Endothelial cell of umbilical vein (primary cell): ENCODE data around the gene OTC. TPM values are rescaled to one million over a fixed set of nuclear protein-coding genes. Genes with fewer than 3 reads are reported as not detected.

Experiments used
- BruUV-seq: library from RNA; stranded (reverse); fragments of 400-500 nt; replicated peaks from 2 replicates; lab custom pipeline; 2021; lab: Mats Ljungman, UMichigan
- CTCF ChIA-PET: fragments of 300-600, 350-600 bp; sonication (Branson Sonifier 250); formaldehyde crosslinking; loops from one replicate; lab custom pipeline; 2021; ENCODE audit warnings: antibody characterized with exemption, inconsistent platforms; lab: Charles Lee
- POLR2A ChIA-PET: fragments of 300-600, 350-600 bp; sonication (Branson Sonifier 250); formaldehyde crosslinking; loops from one replicate; lab custom pipeline; 2021; ENCODE audit warnings: antibody characterized with exemption, inconsistent platforms; lab: Charles Lee
- DNase-seq: peaks from one replicate; pipeline ENCODE4 v3.0.0-alpha.2; 2011; ENCODE audit warnings: low read depth, low spot score
- FAIRE-seq: peaks from 2 replicates; lab custom pipeline; 2011; peaks lifted over from hg19 to GRCh38; lab: Jason Lieb, UNC
- H2AFZ ChIP-seq: 2 replicates; pipeline ENCODE4 v1.6.0; 2012; ENCODE audit warnings: low read depth, low read length, control low read depth, inconsistent platforms
- H3K27ac ChIP-seq: 2 replicates; pipeline ENCODE4 v1.5.1; 2011; ENCODE audit warnings: low read depth, mild to moderate bottlenecking, control low read depth, low read length, moderate library complexity; ENCODE audit not compliant: insufficient read depth
- H3K27me3 ChIP-seq, 2 experiments: 2 replicates each; pipeline versions ENCODE4 v1.6.0 to v1.6.1; 2011; ENCODE audit warnings: low read length in 2 of 2, mixed read lengths in 1 of 2; ENCODE audit not compliant: control insufficient read depth in 2 of 2, insufficient read depth in 2 of 2
- H3K36me3 ChIP-seq, 2 experiments: 2 replicates in 1 of 2; 3 replicates in 1 of 2; pipeline ENCODE4 v1.5.1; 2011; ENCODE audit warnings: low read length in 2 of 2, mild to moderate bottlenecking in 1 of 2, moderate library complexity in 1 of 2; ENCODE audit not compliant: control insufficient read depth in 2 of 2, insufficient read depth in 2 of 2; ENCODE audit errors: extremely low read depth in 1 of 2
- H3K4me1 ChIP-seq: 3 replicates; pipeline ENCODE4 v1.5.1; 2011; ENCODE audit warnings: mild to moderate bottlenecking, low read length; ENCODE audit not compliant: control insufficient read depth, insufficient read depth; ENCODE audit errors: extremely low read depth
- H3K4me2 ChIP-seq: 2 replicates; pipeline ENCODE4 v1.6.1; 2011; ENCODE audit warnings: low read length, control low read depth, mixed read lengths; ENCODE audit not compliant: insufficient read depth
- H3K4me3 ChIP-seq, 3 experiments: fragments of 200-600 bp in 1 of 3; sonication (generic), shearing (Covaris generic) in 1 of 3; replicated peaks in 1 of 3; 2 replicates each; pipeline ENCODE4 v1.5.1; 2011 to 2016; ENCODE audit warnings: control low read depth in 3 of 3, low read length in 3 of 3, mild to moderate bottlenecking in 2 of 3, inconsistent platforms in 1 of 3, low read depth in 1 of 3, moderate library complexity in 1 of 3; ENCODE audit not compliant: insufficient read depth in 1 of 3
- H3K79me2 ChIP-seq: 2 replicates; pipeline ENCODE4 v1.6.0; 2012; ENCODE audit warnings: low read length, inconsistent platforms; ENCODE audit not compliant: control insufficient read depth, insufficient read depth
- H3K9ac ChIP-seq: replicated peaks from 2 replicates; pipeline ENCODE3; 2011; ENCODE audit warnings: low read length, control low read depth; ENCODE audit not compliant: insufficient read depth; ENCODE audit errors: extremely low read depth
- H3K9me1 ChIP-seq: replicated peaks from 3 replicates; pipeline ENCODE4 v1.6.0; 2011; ENCODE audit warnings: mild to moderate bottlenecking, low read length; ENCODE audit not compliant: control insufficient read depth, insufficient read depth; ENCODE audit errors: extremely low read depth
- H3K9me3 ChIP-seq: replicated peaks from 2 replicates; pipeline ENCODE4 v1.5.1; 2012; ENCODE audit warnings: low read length, inconsistent platforms; ENCODE audit not compliant: control insufficient read depth, insufficient read depth
- H4K20me1 ChIP-seq: replicated peaks from 2 replicates; pipeline ENCODE3; 2011; ENCODE audit warnings: mild to moderate bottlenecking, low read length; ENCODE audit not compliant: control insufficient read depth, insufficient read depth; ENCODE audit errors: extremely low read depth
- EZH2 ChIP-seq: IDR thresholded peaks from 2 replicates; pipeline ENCODE4 v1.6.1; 2012; ENCODE audit warnings: borderline replicate concordance, low read depth, mild to moderate bottlenecking, moderate library complexity, low read length, inconsistent platforms; ENCODE audit not compliant: severe bottlenecking
- FOS ChIP-seq: IDR thresholded peaks from 2 replicates; pipeline ENCODE4 v1.6.1; 2011; ENCODE audit warnings: mild to moderate bottlenecking, low read length, moderate library complexity, borderline replicate concordance; ENCODE audit not compliant: insufficient read depth
- GATA2 ChIP-seq: IDR thresholded peaks from 2 replicates; pipeline ENCODE4 v1.7.0; 2011; ENCODE audit warnings: low read depth, mild to moderate bottlenecking, moderate library complexity, mixed read lengths, low read length; ENCODE audit not compliant: insufficient read length, insufficient read depth
- JUN ChIP-seq: IDR thresholded peaks from 2 replicates; pipeline ENCODE4 v1.6.1; 2011; ENCODE audit warnings: borderline replicate concordance, low read depth; ENCODE audit not compliant: insufficient read length, insufficient read depth
- MAX ChIP-seq: IDR thresholded peaks from 2 replicates; pipeline ENCODE4 v1.6.1; 2011; ENCODE audit not compliant: insufficient read depth, insufficient read length
- MYC ChIP-seq: IDR thresholded peaks from one replicate; pipeline ENCODE4 v1.6.1; 2011; ENCODE audit warnings: mild to moderate bottlenecking, low read depth, low read length
- POLR2A ChIP-seq: IDR thresholded peaks from 2 replicates; pipeline ENCODE4 v1.6.1; 2012; ENCODE audit warnings: low read depth, mild to moderate bottlenecking, control low read depth, low read length
- POLR2AphosphoS5 ChIP-seq: IDR thresholded peaks from 2 replicates; pipeline ENCODE4 v1.6.1; 2012; ENCODE audit warnings: low read depth, mild to moderate bottlenecking, control low read depth, low read length, moderate library complexity; ENCODE audit not compliant: insufficient read depth
- dilution Hi-C: fragments of 300-500 bp; cut with MboI; formaldehyde crosslinking; loops from one replicate; pipeline ENCODE4 v1.15.0; 2019; ENCODE audit warnings: low sequenced_read_pairs; ENCODE audit not compliant: extremely low pct_ligation_motif_present
- intact Hi-C: fragments of 100-400 bp; cut with micrococcal nuclease; formaldehyde crosslinking; loops from one replicate; pipeline ENCODE4 v1.10.0; 2022
- polyA plus RNA-seq, 4 experiments: library from polyadenylated mRNA; depleted of rRNA in 3 of 4; stranded (reverse) in 3 of 4; unstranded in 1 of 4; fragments of >200 nt; gene quantifications; 2 replicates each; pipeline versions ENCODE4 v1.2.1 to v1.2.3, GENCODE V29; 2011 to 2012; ENCODE audit warnings: missing spikeins in 1 of 4
- total RNA-seq: library from RNA; stranded (reverse); gene quantifications from 2 replicates; pipeline ENCODE4 v1.2.3, GENCODE V29; 2021
- TF ChIP-seq, protein P1 (sequence below), 2 donors: IDR thresholded peaks; 1 replicate in 1 of 2; 2 replicates in 1 of 2; pipeline ENCODE4 v1.5.1; 2011; ENCODE audit warnings: low read length in 2 of 2, mild to moderate bottlenecking in 2 of 2, moderate library complexity in 2 of 2, control low read depth in 1 of 2, inconsistent platforms in 1 of 2, low read depth in 1 of 2; ENCODE audit not compliant: insufficient read depth in 1 of 2; ENCODE audit errors: extremely low read depth in 1 of 2

Gene OTC
- total and polyA plus RNA-seq, 2 donors (not counting 3 experiments of a cell fraction or from before 2014, with no cell fraction given): not detected

DNA sequence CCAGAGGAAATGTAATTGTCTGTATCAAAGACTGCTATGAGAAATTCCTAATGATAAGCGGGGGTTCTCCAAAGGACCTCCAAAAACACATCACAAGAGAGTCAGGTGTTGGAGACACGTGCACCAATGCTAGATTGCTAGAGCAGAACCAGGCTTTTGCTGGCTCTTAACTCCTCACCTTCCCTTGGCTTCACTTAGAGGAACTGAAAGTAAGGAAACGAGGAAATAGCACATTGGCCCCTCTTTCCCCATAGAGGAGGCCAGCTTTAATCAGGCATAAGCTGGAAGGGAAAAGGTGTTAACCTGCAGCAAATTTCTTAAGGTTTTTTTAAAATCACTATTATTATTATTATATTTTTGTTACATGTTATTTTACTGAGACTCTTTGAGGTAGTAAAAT, 13.6 kb downstream of the OTC start:
- Histone ChIP-seq H3K9me3 (no peaks in the 10 kb centered on the region), H3K9me1 (no peaks in the 10 kb centered on the region), H3K9ac (no peak overlapping the region), H3K4me1 (peaks cover 4% of the 10 kb centered on the region), H3K79me2 (no peaks in the 10 kb centered on the region), H3K4me3 (no peak overlapping the region), H2AFZ (no peak overlapping the region), H3K36me3 (no peaks in the 10 kb centered on the region), H4K20me1 (no peaks in the 10 kb centered on the region), H3K27ac (no peak overlapping the region), H3K27me3 (no peaks in the 10 kb centered on the region), H3K4me2 (no peak overlapping the region)
- dilution Hi-C loops: no loop called here
- FAIRE-seq (no peak), DNase-seq (no peak)
- ChIA-PET CTCF (no interaction called here), POLR2A (no interaction called here)
- intact Hi-C loops: no loop called here
- TF ChIP-seq EZH2 (no peak), GATA2 (no peak), MAX (no peak), POLR2A (no peak), FOS (no peak), MYC (no peak), JUN (no peak), POLR2AphosphoS5 (no peak)
- TF ChIP-seq, protein P1, sequence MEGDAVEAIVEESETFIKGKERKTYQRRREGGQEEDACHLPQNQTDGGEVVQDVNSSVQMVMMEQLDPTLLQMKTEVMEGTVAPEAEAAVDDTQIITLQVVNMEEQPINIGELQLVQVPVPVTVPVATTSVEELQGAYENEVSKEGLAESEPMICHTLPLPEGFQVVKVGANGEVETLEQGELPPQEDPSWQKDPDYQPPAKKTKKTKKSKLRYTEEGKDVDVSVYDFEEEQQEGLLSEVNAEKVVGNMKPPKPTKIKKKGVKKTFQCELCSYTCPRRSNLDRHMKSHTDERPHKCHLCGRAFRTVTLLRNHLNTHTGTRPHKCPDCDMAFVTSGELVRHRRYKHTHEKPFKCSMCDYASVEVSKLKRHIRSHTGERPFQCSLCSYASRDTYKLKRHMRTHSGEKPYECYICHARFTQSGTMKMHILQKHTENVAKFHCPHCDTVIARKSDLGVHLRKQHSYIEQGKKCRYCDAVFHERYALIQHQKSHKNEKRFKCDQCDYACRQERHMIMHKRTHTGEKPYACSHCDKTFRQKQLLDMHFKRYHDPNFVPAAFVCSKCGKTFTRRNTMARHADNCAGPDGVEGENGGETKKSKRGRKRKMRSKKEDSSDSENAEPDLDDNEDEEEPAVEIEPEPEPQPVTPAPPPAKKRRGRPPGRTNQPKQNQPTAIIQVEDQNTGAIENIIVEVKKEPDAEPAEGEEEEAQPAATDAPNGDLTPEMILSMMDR (IDR thresholded peaks at IDR 0.05; ENCODE audit: extremely low read depth in 1 of 2, insufficient read depth in 1 of 2, low read depth in 1 of 2, low read length in 2 of 2): no peak
- no TSS peak for BruUV-seq
